Hematopoietic multipotent progenitor cell treated with erythropoietin and hydrocortisone succinate and interleukin-3 and kit ligand, for 4 days (in vitro differentiated cells): ENCODE results near the gene CCDC57.
"Not testable (repeated sequence)": the region's sequence is repeated elsewhere in the genome, so short reads cannot be mapped to it uniquely, and the experiment has no call there.

Source experiments
- DNase-seq: peaks from one replicate; pipeline ENCODE4 v3.0.0-alpha.2; 2015

The CCDC57 gene

GRCh38 chr17:82212331-82213250 lies at the start of gene CCDC57:
CCDC57 (minus strand) TSS chr17:82212842; CDS start chr17:82201944, 10,898 bp downstream.
- DNase-seq, result peak; percentile 92

GRCh38 chr17:82262344-82262743 lies 49.7 kb upstream of the CCDC57 start:
- no peak for DNase-seq

- not testable (repeated sequence) for DNase-seq
Measured at GRCh38 chr17:82259972-82260961, 47.6 kb upstream of the CCDC57 start.

GRCh38 chr17:82258555-82258954 lies 45.9 kb upstream of the CCDC57 start:
- DNase-seq, result no peak

- no peak for DNase-seq
Measured at GRCh38 chr17:82257473-82257872, 44.8 kb upstream of the CCDC57 start.

- no peak for DNase-seq
Measured at GRCh38 chr17:82256242-82256885, 43.7 kb upstream of the CCDC57 start.

GRCh38 chr17:82255402-82255972 lies 42.8 kb upstream of the CCDC57 start:
- DNase-seq, result no peak

GRCh38 chr17:82254746-82255145 lies 42.1 kb upstream of the CCDC57 start:
- not testable (repeated sequence) for DNase-seq

GRCh38 chr17:82254096-82254495 lies 41.5 kb upstream of the CCDC57 start:
- DNase-seq, result not testable (repeated sequence)

GRCh38 chr17:82253179-82253544 lies 40.5 kb upstream of the CCDC57 start:
- no peak for DNase-seq

- no peak for DNase-seq
Measured at GRCh38 chr17:82252511-82253178, 40.0 kb upstream of the CCDC57 start.

GRCh38 chr17:82250868-82251500 lies 38.3 kb upstream of the CCDC57 start:
- DNase-seq, result no peak

GRCh38 chr17:82249896-82250581 lies 37.4 kb upstream of the CCDC57 start:
- no peak for DNase-seq

GRCh38 chr17:82248815-82249674 lies 36.4 kb upstream of the CCDC57 start:
- no peak for DNase-seq

- DNase-seq, result no peak
Measured at GRCh38 chr17:82247856-82248671, 35.4 kb upstream of the CCDC57 start.

- DNase-seq, result no peak
Measured at GRCh38 chr17:82247182-82247823, 34.7 kb upstream of the CCDC57 start.

- DNase-seq, result no peak
Measured at GRCh38 chr17:82246365-82247181, 33.9 kb upstream of the CCDC57 start.

GRCh38 chr17:82246040-82246364 lies 33.4 kb upstream of the CCDC57 start:
- no peak for DNase-seq
